CD4-positive, CD25-positive, alpha-beta regulatory T cell (primary cell): ENCODE data around the gene TTC28. TPM values are rescaled to one million over a fixed set of nuclear protein-coding genes. Genes with fewer than 3 reads are reported as not detected.
"Not testable (repeated sequence)": the region's sequence is repeated elsewhere in the genome, so short reads cannot be mapped to it uniquely, and the experiment has no call there.

Experiments
- ATAC-seq, 2 donors: fragments of 150-1000 bp; cut with Tn5 transposase; one replicate each; pipeline ENCODE4 v1.10.0; 2021; ENCODE audit warnings: low read depth in 2 of 2, moderate number of reproducible peaks in 2 of 2, moderate library complexity in 1 of 2
- DNase-seq, 3 donors: peaks; one replicate each; pipeline versions ENCODE4 v3.0.0 to v3.0.0-alpha.2; 2012 to 2022; ENCODE audit warnings: mixed read lengths in 1 of 3
- H3K27ac ChIP-seq: one replicate; pipeline ENCODE4 v1.7.0; 2013; ENCODE audit warnings: mild to moderate bottlenecking, low read length; ENCODE audit not compliant: insufficient read depth, poor library complexity, severe bottlenecking
- H3K27me3 ChIP-seq: one replicate; pipeline ENCODE4 v1.7.0; 2013; ENCODE audit warnings: low read length; ENCODE audit not compliant: control insufficient read depth, insufficient read depth
- H3K36me3 ChIP-seq: one replicate; pipeline ENCODE4 v1.7.0; 2013; ENCODE audit warnings: mild to moderate bottlenecking, low read length, moderate library complexity; ENCODE audit not compliant: control insufficient read depth, insufficient read depth
- H3K4me1 ChIP-seq: 2 replicates; pipeline ENCODE4 v1.7.0; 2013; ENCODE audit warnings: mild to moderate bottlenecking, low read length; ENCODE audit not compliant: insufficient read depth, control insufficient read depth, poor library complexity, severe bottlenecking
- H3K4me3 ChIP-seq: one replicate; pipeline ENCODE4 v1.7.0; 2013; ENCODE audit warnings: low read depth, mild to moderate bottlenecking, low read length, moderate library complexity
- H3K9me3 ChIP-seq, 2 experiments: 1 replicate in 1 of 2; 2 replicates in 1 of 2; pipeline ENCODE4 v1.7.0; 2013; ENCODE audit warnings: low read length in 2 of 2, mild to moderate bottlenecking in 1 of 2, moderate library complexity in 1 of 2; ENCODE audit not compliant: control insufficient read depth in 2 of 2
- H3K27ac Mint-ChIP-seq, 3 donors: one replicate each; pipeline ENCODE4 v1.8.0; 2020 to 2022; ENCODE audit warnings: mild to moderate bottlenecking in 3 of 3, mixed read lengths in 3 of 3, moderate library complexity in 2 of 3
- H3K27me3 Mint-ChIP-seq: one replicate; pipeline ENCODE4 v1.8.0; 2022; ENCODE audit warnings: mild to moderate bottlenecking, mixed read lengths
- H3K36me3 Mint-ChIP-seq: one replicate; pipeline ENCODE4 v1.8.0; 2020; ENCODE audit warnings: mixed read lengths
- H3K4me1 Mint-ChIP-seq, 4 donors: one replicate each; pipeline ENCODE4 v1.8.0; 2020 to 2022; ENCODE audit warnings: mixed read lengths in 4 of 4, mild to moderate bottlenecking in 1 of 4
- H3K4me3 Mint-ChIP-seq, 4 donors: one replicate each; pipeline ENCODE4 v1.8.0; 2020 to 2022; ENCODE audit warnings: mild to moderate bottlenecking in 4 of 4, mixed read lengths in 4 of 4, moderate library complexity in 3 of 4
- H3K9me3 Mint-ChIP-seq, 7 donors: one replicate each; pipeline ENCODE4 v1.8.0; 2020 to 2022; ENCODE audit warnings: mixed read lengths in 7 of 7, mild to moderate bottlenecking in 3 of 7, moderate library complexity in 2 of 7
- polyA plus RNA-seq, 4 donors: library from polyadenylated mRNA; unstranded; fragments of 300-500 nt; fragmentation: Illumina TruSeq; gene quantifications; one replicate each; pipeline ENCODE4 v1.2.3, GENCODE V29; 2021
- total RNA-seq: library from RNA; stranded (reverse); gene quantifications from one replicate; pipeline ENCODE4 v1.2.3, GENCODE V29; 2022

The TTC28 gene
- total and polyA plus RNA-seq, 5 donors from 2014 or later = 0.02 to 2.7 (median 0.28) TPM; not detected in 1

DNA sequence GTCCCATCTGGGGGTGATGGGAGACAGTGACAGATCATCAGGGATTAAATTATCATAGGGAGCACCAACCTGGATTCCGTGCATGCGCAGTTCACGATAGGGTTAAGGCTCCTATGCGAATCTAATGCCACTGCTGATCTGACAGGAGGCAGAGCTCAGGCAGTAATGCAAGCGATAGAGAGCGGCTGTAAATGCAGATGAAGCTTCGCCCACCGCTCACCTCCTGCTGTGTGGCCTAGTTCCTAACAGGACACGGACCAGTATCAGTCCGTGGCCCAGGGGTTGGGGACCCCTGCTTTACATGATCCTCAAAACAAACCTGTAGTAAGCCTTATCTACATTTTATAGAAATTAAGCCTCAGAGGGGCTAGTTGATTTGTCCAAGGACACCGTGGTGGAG, 94.3 kb downstream of the TTC28 start:
- Mint-ChIP-seq H3K27me3 (peaks cover 33% of the 10 kb centered on the region), H3K36me3 (no peaks in the 10 kb centered on the region), H3K27ac (no peak overlapping the region), H3K4me3 (no peak overlapping the region), H3K9me3 (no peaks in the 10 kb centered on the region), H3K4me1 (no peaks in the 10 kb centered on the region)
- ATAC-seq (no peak), DNase-seq (no peak)
- H3K36me3 ChIP-seq = no peaks in the 10 kb centered on the region
- H3K4me3 ChIP-seq = no peak overlapping the region
- H3K9me3 ChIP-seq = no peaks in the 10 kb centered on the region
- peaks cover 2% of the 10 kb centered on the region for H3K27me3 ChIP-seq
- H3K27ac ChIP-seq = no peak overlapping the region
- H3K4me1 ChIP-seq = no peaks in the 10 kb centered on the region

DNA sequence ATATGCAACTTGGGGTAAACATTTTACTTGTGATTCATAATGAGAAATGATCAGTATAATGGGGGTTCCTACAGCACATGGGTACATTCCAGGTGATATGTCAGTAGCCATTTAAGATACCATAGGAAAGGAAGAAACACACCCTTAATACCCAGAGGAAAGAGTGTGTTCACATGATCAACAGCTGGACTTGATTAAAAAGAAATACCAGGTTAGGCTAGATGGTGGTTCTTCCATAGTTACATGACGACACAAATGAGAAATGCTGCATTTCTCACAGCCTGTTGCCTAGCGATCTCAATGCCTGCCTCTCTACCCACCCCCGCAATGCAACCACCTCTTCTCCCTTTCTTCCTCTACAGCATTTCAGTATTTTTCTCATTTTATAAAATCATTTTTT, 96.8 kb downstream of the TTC28 start:
- ATAC-seq (no peak), DNase-seq (no peak)
- no peak overlapping the region for H3K27ac ChIP-seq
- H3K36me3 Mint-ChIP-seq = no peaks in the 10 kb centered on the region
- H3K4me1 ChIP-seq = no peaks in the 10 kb centered on the region
- no peak overlapping the region for H3K4me3 Mint-ChIP-seq
- H3K4me3 ChIP-seq = no peak overlapping the region
- no peaks in the 10 kb centered on the region for H3K36me3 ChIP-seq
- H3K9me3 ChIP-seq = no peaks in the 10 kb centered on the region
- H3K4me1 Mint-ChIP-seq = no peaks in the 10 kb centered on the region
- no peak overlapping the region for H3K27ac Mint-ChIP-seq
- peaks cover 20% of the 10 kb centered on the region for H3K27me3 Mint-ChIP-seq
- no peaks in the 10 kb centered on the region for H3K9me3 Mint-ChIP-seq
- H3K27me3 ChIP-seq = peaks cover 8% of the 10 kb centered on the region

DNA sequence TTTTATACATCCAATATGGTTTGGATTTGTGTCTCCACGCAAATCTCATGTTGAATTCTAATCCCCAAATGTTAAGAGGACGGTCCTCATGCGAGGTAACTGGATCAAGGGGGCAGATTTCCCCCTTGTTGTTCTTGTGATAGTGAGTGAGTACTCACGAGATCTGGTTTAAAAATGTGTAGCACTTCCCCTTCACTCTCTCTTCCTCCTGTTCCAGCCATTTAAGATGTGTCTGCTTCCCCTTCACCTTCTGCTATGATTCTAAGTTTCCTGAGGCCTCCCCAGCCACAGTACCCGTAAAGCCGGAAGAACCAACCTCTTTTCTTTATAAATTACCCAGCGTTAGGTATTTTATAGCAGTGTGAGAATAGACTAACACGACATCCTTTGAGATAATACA, 98.6 kb downstream of the TTC28 start:
- H3K36me3 Mint-ChIP-seq = no peaks in the 10 kb centered on the region
- peaks cover 38% of the 10 kb centered on the region for H3K27me3 Mint-ChIP-seq
- no peaks in the 10 kb centered on the region for H3K36me3 ChIP-seq
- peaks cover 8% of the 10 kb centered on the region for H3K27me3 ChIP-seq
- no peak overlapping the region for H3K4me3 Mint-ChIP-seq
- H3K4me3 ChIP-seq = no peak overlapping the region
- H3K4me1 Mint-ChIP-seq = no peaks in the 10 kb centered on the region
- H3K9me3 Mint-ChIP-seq = no peaks in the 10 kb centered on the region
- H3K4me1 ChIP-seq = no peaks in the 10 kb centered on the region
- H3K9me3 ChIP-seq = no peaks in the 10 kb centered on the region
- H3K27ac Mint-ChIP-seq = no peak overlapping the region
- ATAC-seq = no peak
- no peak for DNase-seq
- H3K27ac ChIP-seq = no peak overlapping the region

DNA sequence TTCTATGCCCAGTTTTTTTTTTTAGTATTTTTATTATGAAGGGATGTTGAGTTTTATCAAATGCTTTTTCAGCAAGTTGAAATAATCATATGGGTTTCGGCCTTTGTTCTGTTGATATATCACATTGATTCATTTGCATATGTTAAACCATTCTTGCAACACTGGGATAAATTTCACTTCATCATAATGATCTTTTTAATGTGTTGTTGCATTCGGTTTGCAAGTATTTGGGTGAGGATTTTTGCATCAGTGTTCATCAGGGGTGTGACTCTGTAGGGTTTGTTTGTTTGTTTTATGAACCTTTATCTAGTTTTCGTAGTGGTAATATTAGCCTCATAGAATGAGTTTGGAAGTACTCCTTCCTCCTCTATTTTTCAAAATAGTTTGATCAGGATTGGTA, 103.5 kb downstream of the TTC28 start:
- peaks cover 6% of the 10 kb centered on the region for H3K27me3 ChIP-seq
- Mint-ChIP-seq H3K9me3 (no peaks in the 10 kb centered on the region), H3K27ac (no peak overlapping the region), H3K36me3 (no peaks in the 10 kb centered on the region), H3K4me1 (no peaks in the 10 kb centered on the region), H3K27me3 (peaks cover 36% of the 10 kb centered on the region), H3K4me3 (no peak overlapping the region)
- DNase-seq (no peak), ATAC-seq (no peak)
- H3K9me3 ChIP-seq = no peaks in the 10 kb centered on the region
- no peaks in the 10 kb centered on the region for H3K36me3 ChIP-seq
- H3K4me1 ChIP-seq = no peaks in the 10 kb centered on the region
- no peak overlapping the region for H3K27ac ChIP-seq
- no peak overlapping the region for H3K4me3 ChIP-seq

DNA sequence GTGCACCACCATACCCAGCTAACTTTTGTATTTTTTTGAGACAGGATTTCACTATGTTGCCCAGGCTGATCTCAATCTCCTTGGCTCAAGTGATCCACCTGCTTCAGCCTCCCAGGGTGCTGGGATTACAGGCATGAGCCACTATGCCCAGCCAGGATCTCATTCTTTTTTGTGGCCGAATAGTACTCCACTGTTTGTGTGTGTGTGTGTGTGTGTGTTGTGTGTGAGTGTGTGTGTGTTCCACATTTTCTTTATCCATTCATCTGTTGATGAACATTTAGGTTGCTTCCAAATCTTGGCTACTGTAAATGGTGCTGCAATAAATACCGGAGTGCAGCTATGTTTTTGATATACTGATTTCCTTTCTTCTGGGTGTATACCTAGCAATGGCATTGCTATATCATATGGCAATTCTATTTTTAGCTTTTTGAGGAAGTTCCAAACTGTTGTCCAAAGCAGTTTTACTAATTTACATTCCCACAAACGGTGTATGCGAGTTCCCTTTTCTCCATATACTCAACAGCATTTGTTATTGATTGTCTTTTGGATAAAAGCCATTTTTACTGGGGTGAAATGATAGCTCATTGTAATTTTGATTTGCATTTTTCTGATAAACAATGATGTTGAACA, 105.4 kb downstream of the TTC28 start:
- H3K27ac ChIP-seq = no peak overlapping the region
- H3K4me3 ChIP-seq = no peak overlapping the region
- H3K36me3 ChIP-seq = no peaks in the 10 kb centered on the region
- no peaks in the 10 kb centered on the region for H3K4me1 Mint-ChIP-seq
- no peaks in the 10 kb centered on the region for H3K9me3 Mint-ChIP-seq
- no peaks in the 10 kb centered on the region for H3K36me3 Mint-ChIP-seq
- no peak overlapping the region for H3K4me3 Mint-ChIP-seq
- no peak for ATAC-seq
- H3K27ac Mint-ChIP-seq = no peak overlapping the region
- H3K9me3 ChIP-seq = no peaks in the 10 kb centered on the region
- no peaks in the 10 kb centered on the region for H3K4me1 ChIP-seq
- no peak for DNase-seq
- H3K27me3 Mint-ChIP-seq = peaks cover 44% of the 10 kb centered on the region
- peaks cover 6% of the 10 kb centered on the region for H3K27me3 ChIP-seq

GRCh38 chr22:28570696-28571373, 108.8 kb downstream of the TTC28 start:
- ATAC-seq (no peak), DNase-seq (no peak)
- no peak overlapping the region for H3K27ac ChIP-seq
- no peak overlapping the region for H3K4me3 Mint-ChIP-seq
- no peak overlapping the region for H3K27ac Mint-ChIP-seq
- no peaks in the 10 kb centered on the region for H3K4me1 ChIP-seq
- H3K9me3 Mint-ChIP-seq = no peaks in the 10 kb centered on the region
- no peaks in the 10 kb centered on the region for H3K36me3 Mint-ChIP-seq
- no peak overlapping the region for H3K4me3 ChIP-seq
- H3K9me3 ChIP-seq = no peaks in the 10 kb centered on the region
- no peaks in the 10 kb centered on the region for H3K36me3 ChIP-seq
- H3K27me3 Mint-ChIP-seq = peaks cover 26% of the 10 kb centered on the region
- H3K27me3 ChIP-seq = peaks cover 3% of the 10 kb centered on the region
- H3K4me1 Mint-ChIP-seq = no peaks in the 10 kb centered on the region

- not testable (repeated sequence) for H3K4me1 Mint-ChIP-seq, H3K4me1 ChIP-seq, H3K27ac ChIP-seq, H3K27ac Mint-ChIP-seq, H3K36me3 Mint-ChIP-seq, H3K4me3 Mint-ChIP-seq, H3K27me3 ChIP-seq, H3K9me3 ChIP-seq, ATAC-seq, H3K9me3 Mint-ChIP-seq, H3K4me3 ChIP-seq, DNase-seq, H3K36me3 ChIP-seq
- H3K27me3 Mint-ChIP-seq = peaks cover 15% of the 10 kb centered on the region
Measured at GRCh38 chr22:28568974-28569373, 110.7 kb downstream of the TTC28 start.

GRCh38 chr22:28568099-28568498, 111.5 kb downstream of the TTC28 start:
- Histone ChIP-seq H3K36me3 (no peaks in the 10 kb centered on the region), H3K4me1 (no peaks in the 10 kb centered on the region), H3K27ac (no peak overlapping the region), H3K9me3 (no peaks in the 10 kb centered on the region), H3K27me3 (peaks cover 10% of the 10 kb centered on the region), H3K4me3 (no peak overlapping the region)
- H3K36me3 Mint-ChIP-seq = no peaks in the 10 kb centered on the region
- H3K27ac Mint-ChIP-seq = no peak overlapping the region
- no peak overlapping the region for H3K4me3 Mint-ChIP-seq
- H3K9me3 Mint-ChIP-seq = no peaks in the 10 kb centered on the region
- H3K4me1 Mint-ChIP-seq = no peaks in the 10 kb centered on the region
- H3K27me3 Mint-ChIP-seq = peaks cover 21% of the 10 kb centered on the region
- no peak for DNase-seq
- no peak for ATAC-seq
